Hepatocyte (in vitro differentiated cells): ENCODE results near the gene CELF4. TPM values are rescaled to one million over a fixed set of nuclear protein-coding genes. Genes with fewer than 3 reads are reported as not detected.

Experiments used
- DNase-seq: peaks from one replicate; pipeline ENCODE4 v3.0.0-alpha.2; 2016; ENCODE audit warnings: low spot score
- H2AFZ ChIP-seq: fragments of 200-600 bp; sonication (generic); 2 replicates; pipeline ENCODE4 v1.6.0; 2016; ENCODE audit warnings: antibody characterized with exemption, mild to moderate bottlenecking
- H3K27ac ChIP-seq: fragments of 200-600 bp; sonication (generic); 2 replicates; pipeline ENCODE4 v1.5.1; 2016; ENCODE audit warnings: mild to moderate bottlenecking
- H3K27me3 ChIP-seq: fragments of 200-600 bp; sonication (generic); 2 replicates; pipeline ENCODE4 v1.6.1; 2016
- H3K36me3 ChIP-seq: fragments of 200-600 bp; sonication (generic); replicated peaks from 2 replicates; pipeline ENCODE4 v1.5.1; 2016; ENCODE audit warnings: low read depth; ENCODE audit not compliant: insufficient read depth
- H3K4me1 ChIP-seq: fragments of 200-600 bp; sonication (generic); 2 replicates; pipeline ENCODE4 v1.5.1; 2016; ENCODE audit warnings: mild to moderate bottlenecking, moderate library complexity; ENCODE audit not compliant: insufficient read depth
- H3K4me2 ChIP-seq: fragments of 200-600 bp; sonication (generic); 2 replicates; pipeline ENCODE4 v1.6.0; 2016
- H3K4me3 ChIP-seq: fragments of 200-600 bp; sonication (generic); 2 replicates; pipeline ENCODE4 v1.5.1; 2016; ENCODE audit warnings: mild to moderate bottlenecking
- H3K79me2 ChIP-seq: fragments of 200-600 bp; sonication (generic); 2 replicates; pipeline ENCODE4 v1.6.0; 2017; ENCODE audit warnings: mild to moderate bottlenecking
- H3K9me2 ChIP-seq: fragments of 200-600 bp; sonication (generic); replicated peaks from 2 replicates; pipeline ENCODE4 v1.6.0; 2017; ENCODE audit warnings: mild to moderate bottlenecking; ENCODE audit not compliant: insufficient read depth
- H3K9me3 ChIP-seq: fragments of 200-600 bp; sonication (generic); 2 replicates; pipeline ENCODE4 v1.5.1; 2016; ENCODE audit warnings: low read depth, mild to moderate bottlenecking
- H4K20me1 ChIP-seq: fragments of 200-600 bp; sonication (generic); 2 replicates; pipeline ENCODE4 v1.6.0; 2016; ENCODE audit warnings: mild to moderate bottlenecking; ENCODE audit not compliant: insufficient read depth, poor library complexity, severe bottlenecking
- CTCF ChIP-seq: fragments of 200-600 bp; sonication (generic); IDR thresholded peaks from 2 replicates; pipeline ENCODE4 v1.5.1; 2016; ENCODE audit warnings: antibody characterized with exemption, mild to moderate bottlenecking; ENCODE audit not compliant: poor library complexity
- EZH2 ChIP-seq: fragments of 200-600 bp; sonication (generic); IDR thresholded peaks from 2 replicates; pipeline ENCODE4 v1.6.1; 2016; ENCODE audit warnings: antibody characterized with exemption, mild to moderate bottlenecking, borderline replicate concordance
- EZH2phosphoT487 ChIP-seq: fragments of 200-600 bp; sonication (generic); IDR thresholded peaks from one replicate; pipeline ENCODE4 v1.6.1; 2018; ENCODE audit warnings: antibody characterized with exemption, mild to moderate bottlenecking, low read depth, moderate library complexity; ENCODE audit not compliant: unreplicated experiment, severe bottlenecking
- WGBS: methylation state at CpG from one replicate; pipeline ENCODE4 v1.1.6; 2016; ENCODE audit warnings: low lambda C conversion rate; ENCODE audit errors: missing lambda C conversion rate; 5-methylcytosine and 5-hydroxymethylcytosine counted together
- polyA plus RNA-seq: library from polyadenylated mRNA; unstranded; fragments of >200 nt; fragmentation: Nextera tagmentation; extraction: Ambion mirVana; gene quantifications from 2 replicates; pipeline ENCODE4 v1.2.1, GENCODE V29; 2016
- total RNA-seq: library from RNA; depleted of rRNA; stranded (reverse); fragments of >200 nt; gene quantifications from 2 replicates; pipeline ENCODE4 v1.2.3, GENCODE V29; 2014

The CELF4 gene
- total and polyA plus RNA-seq, 2 experiments from 2014 or later: 1.3 to 2.9 TPM

GRCh38 chr18:37538526-37539205 is 26.9 kb downstream of the CELF4 start:
- peaks cover 36% of the 10 kb centered on the region for H3K27me3 ChIP-seq
- no peaks in the 10 kb centered on the region for H3K4me1 ChIP-seq
- no peaks in the 10 kb centered on the region for H4K20me1 ChIP-seq
- TF ChIP-seq CTCF: no peak
- no peak for TF ChIP-seq EZH2
- no peak for TF ChIP-seq EZH2phosphoT487
- no peak overlapping the region for H3K27ac ChIP-seq
- H3K36me3 ChIP-seq: no peaks in the 10 kb centered on the region
- no peaks in the 10 kb centered on the region for H3K9me3 ChIP-seq
- no peaks in the 10 kb centered on the region for H3K9me2 ChIP-seq
- DNase-seq: no peak
- H3K79me2 ChIP-seq: no peaks in the 10 kb centered on the region
- H2AFZ ChIP-seq: no peak overlapping the region
- H3K4me3 ChIP-seq: no peak overlapping the region
- peak overlapping the region; percentile 51 for H3K4me2 ChIP-seq
- 22% methylated on average over 16 of the region's 17 CpGs for WGBS

DNA sequence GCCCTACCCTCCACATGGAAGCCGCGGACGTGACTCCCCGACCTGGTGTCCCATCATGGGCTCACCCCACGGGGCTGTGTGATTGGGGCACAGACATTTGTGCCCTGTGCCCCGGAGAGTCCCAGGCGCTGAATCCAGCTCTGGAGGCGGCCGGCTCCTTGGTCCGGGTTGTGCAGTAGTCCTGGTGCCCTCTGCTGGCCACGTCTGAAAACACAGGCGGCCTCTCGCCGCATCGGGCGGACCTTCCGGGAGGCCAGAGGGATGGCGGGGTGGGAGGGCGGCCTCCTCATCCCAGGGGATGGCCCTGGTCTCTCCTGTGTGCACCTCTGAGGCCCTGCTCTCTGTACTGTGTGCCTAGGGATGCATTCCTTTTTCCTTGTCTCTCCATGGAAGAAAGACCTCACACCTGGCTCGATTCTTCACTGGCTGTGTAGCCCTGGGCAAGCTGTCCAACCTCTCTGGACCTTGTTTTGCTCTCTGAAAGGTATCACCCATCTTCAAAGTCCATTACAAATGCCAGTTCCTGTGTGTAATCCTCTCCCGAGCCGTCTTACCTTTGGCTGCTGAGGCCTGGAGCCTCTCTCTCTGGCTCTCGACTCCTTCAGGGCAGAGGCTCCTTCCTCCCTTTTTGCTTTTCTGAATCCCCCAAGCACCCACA is 27.6 kb downstream of the CELF4 start:
- H3K27me3 ChIP-seq: peaks cover 38% of the 10 kb centered on the region
- no peak overlapping the region for H3K4me3 ChIP-seq
- peak; percentile 87 for DNase-seq
- no peaks in the 10 kb centered on the region for H3K36me3 ChIP-seq
- no peaks in the 10 kb centered on the region for H4K20me1 ChIP-seq
- H3K27ac ChIP-seq: no peak overlapping the region
- no peaks in the 10 kb centered on the region for H3K79me2 ChIP-seq
- H3K4me2 ChIP-seq: peak overlapping the region; percentile 48
- no peaks in the 10 kb centered on the region for H3K9me3 ChIP-seq
- no peaks in the 10 kb centered on the region for H3K4me1 ChIP-seq
- H3K9me2 ChIP-seq: no peaks in the 10 kb centered on the region
- 17% methylated on average over 17 of the region's 23 CpGs for WGBS
- H2AFZ ChIP-seq: no peak overlapping the region
- TF ChIP-seq CTCF (peak; percentile 90), EZH2 (no peak)

GRCh38 chr18:37536656-37537055 is 28.9 kb downstream of the CELF4 start:
- no peaks in the 10 kb centered on the region for H3K79me2 ChIP-seq
- no peak overlapping the region for H3K27ac ChIP-seq
- H2AFZ ChIP-seq: no peak overlapping the region
- no peak for DNase-seq
- no peaks in the 10 kb centered on the region for H3K4me1 ChIP-seq
- peaks cover 46% of the 10 kb centered on the region for H3K27me3 ChIP-seq
- WGBS: 80% methylated on average over 9 of the region's 9 CpGs
- no peaks in the 10 kb centered on the region for H3K9me2 ChIP-seq
- H3K36me3 ChIP-seq: no peaks in the 10 kb centered on the region
- no peaks in the 10 kb centered on the region for H3K9me3 ChIP-seq
- no peak for TF ChIP-seq EZH2
- no peak for TF ChIP-seq EZH2phosphoT487
- TF ChIP-seq CTCF: no peak
- H4K20me1 ChIP-seq: no peaks in the 10 kb centered on the region
- H3K4me2 ChIP-seq: no peak overlapping the region
- H3K4me3 ChIP-seq: no peak overlapping the region
